ENCODE data around the gene TTC23L.

Gene TTC23L

GRCh38 chr5:34924462-34924765, 85.5 kb downstream of the TTC23L start:
- no peak for DNase-seq

- no peak for DNase-seq
Observed at GRCh38 chr5:34926318-34926888, 87.4 kb downstream of the TTC23L start.

- no peak for DNase-seq
Observed at GRCh38 chr5:34927785-34928184, 88.8 kb downstream of the TTC23L start.

- no peak for DNase-seq
Observed at GRCh38 chr5:34928267-34928666, 89.3 kb downstream of the TTC23L start.

- peak; percentile 98 for DNase-seq
Observed at GRCh38 chr5:34929134-34929719, 90.3 kb downstream of the TTC23L start, which contains the start of gene DNAJC21. Gene DNAJC21 (plus strand): TSS chr5:34929559. CDS start chr5:34929820, 261 bp downstream.

GRCh38 chr5:34929720-34930461, 90.9 kb downstream of the TTC23L start:
- peak; percentile 73 for DNase-seq

- peak; percentile 65 for DNase-seq
Observed at GRCh38 chr5:34930462-34930844, 91.5 kb downstream of the TTC23L start.

- no peak for DNase-seq
Observed at GRCh38 chr5:34930870-34931269, 91.9 kb downstream of the TTC23L start.

- DNase-seq, result no peak
Observed at GRCh38 chr5:34932947-34933346, 94.0 kb downstream of the TTC23L start.

GRCh38 chr5:34941936-34942335, 103.0 kb downstream of the TTC23L start:
- DNase-seq, result no peak

- DNase-seq, result no peak
Observed at GRCh38 chr5:34944044-34944443, 105.1 kb downstream of the TTC23L start.

GRCh38 chr5:34944460-34945047, 105.6 kb downstream of the TTC23L start:
- no peak for DNase-seq

Measured in HCEC 1CT (cell line).